ENCODE measurements around the gene C1orf50. TPM values are rescaled to one million over a fixed set of nuclear protein-coding genes. Genes with fewer than 3 reads are reported as not detected.
"Not testable (repeated sequence)": the region's sequence is repeated elsewhere in the genome, so short reads cannot be mapped to it uniquely, and the experiment has no call there.

The C1orf50 gene
- polyA plus RNA-seq (2013, experiment 1 of 2; ENCODE audit: insufficient read length), result 6.9 TPM
- polyA plus RNA-seq (2013, experiment 2 of 2; ENCODE audit: insufficient read length), result 5.6 TPM

- DNase-seq, result peak; percentile 99
Measured at GRCh38 chr1:42766741-42767509, at the start of gene C1orf50, which contains the start of gene P3H1. Gene C1orf50, plus strand, starts transcription at chr1:42767249. Its CDS starts 63 bp downstream, at chr1:42767312. Gene P3H1, minus strand, starts transcription at chr1:42767028. Its CDS starts 57 bp downstream, at chr1:42766971.

- no peak for DNase-seq
Measured at GRCh38 chr1:42720868-42721267, 46.2 kb upstream of the C1orf50 start.

- no peak for DNase-seq
Measured at GRCh38 chr1:42721926-42722325, 45.1 kb upstream of the C1orf50 start.

GRCh38 chr1:42722403-42722802, 44.6 kb upstream of the C1orf50 start:
- DNase-seq, result not testable (repeated sequence)

GRCh38 chr1:42723511-42723910, 43.5 kb upstream of the C1orf50 start:
- no peak for DNase-seq

GRCh38 chr1:42725820-42726219, 41.2 kb upstream of the C1orf50 start:
- not testable (repeated sequence) for DNase-seq

GRCh38 chr1:42730002-42730401, 37.0 kb upstream of the C1orf50 start:
- no peak for DNase-seq

GRCh38 chr1:42730988-42731387, 36.1 kb upstream of the C1orf50 start:
- DNase-seq, result no peak

GRCh38 chr1:42731585-42731984, 35.5 kb upstream of the C1orf50 start:
- no peak for DNase-seq

GRCh38 chr1:42732126-42732680, 34.8 kb upstream of the C1orf50 start:
- DNase-seq, result no peak

GRCh38 chr1:42733415-42734200, 33.4 kb upstream of the C1orf50 start:
- no peak for DNase-seq

- DNase-seq, result no peak
Measured at GRCh38 chr1:42734201-42735035, 32.6 kb upstream of the C1orf50 start.

- DNase-seq, result no peak
Measured at GRCh38 chr1:42735056-42735455, 32.0 kb upstream of the C1orf50 start.

- no peak for DNase-seq
Measured at GRCh38 chr1:42735477-42736105, 31.5 kb upstream of the C1orf50 start.

- DNase-seq, result no peak
Measured at GRCh38 chr1:42736152-42736551, 30.9 kb upstream of the C1orf50 start.

GRCh38 chr1:42736571-42737200, 30.4 kb upstream of the C1orf50 start:
- DNase-seq, result no peak

GRCh38 chr1:42737257-42737656, 29.8 kb upstream of the C1orf50 start:
- no peak for DNase-seq

- no peak for DNase-seq
Measured at GRCh38 chr1:42737986-42738677, 28.9 kb upstream of the C1orf50 start.

- no peak for DNase-seq
Measured at GRCh38 chr1:42738678-42739226, 28.3 kb upstream of the C1orf50 start.
